Activated naive CD4-positive, alpha-beta T cell treated with anti-CD3 and anti-CD28 coated beads, Interleukin-2, amount 10 ng/mL, durations not matched to agents 7 days and 5 days (primary cell): ENCODE measurements around the gene SHISAL2B.
"Not testable (repeated sequence)": the region's sequence is repeated elsewhere in the genome, so short reads cannot be mapped to it uniquely, and the experiment has no call there.

Source experiments
- CTCF ChIA-PET: fragments of 350-600 bp; sonication (Branson Sonifier 250); formaldehyde crosslinking; loops from one replicate; lab custom pipeline; 2021; ENCODE audit warnings: antibody characterized with exemption; lab: Charles Lee
- DNase-seq: peaks from one replicate; pipeline ENCODE4 v3.0.0-alpha.2; 2020
- H3K27ac Mint-ChIP-seq: one replicate; pipeline ENCODE4 v1.8.0; 2021; ENCODE audit warnings: mild to moderate bottlenecking, moderate library complexity, mixed read lengths
- H3K27me3 Mint-ChIP-seq: one replicate; pipeline ENCODE4 v1.8.0; 2021; ENCODE audit warnings: mild to moderate bottlenecking, mixed read lengths
- H3K36me3 Mint-ChIP-seq: one replicate; pipeline ENCODE4 v1.8.0; 2021; ENCODE audit warnings: mixed read lengths
- H3K4me1 Mint-ChIP-seq: one replicate; pipeline ENCODE4 v1.8.0; 2021; ENCODE audit warnings: mixed read lengths
- H3K4me3 Mint-ChIP-seq: one replicate; pipeline ENCODE4 v1.8.0; 2021; ENCODE audit warnings: mild to moderate bottlenecking, moderate library complexity, mixed read lengths
- H3K9me3 Mint-ChIP-seq: one replicate; pipeline ENCODE4 v1.8.0; 2021; ENCODE audit warnings: mixed read lengths

SHISAL2B gene

DNA sequence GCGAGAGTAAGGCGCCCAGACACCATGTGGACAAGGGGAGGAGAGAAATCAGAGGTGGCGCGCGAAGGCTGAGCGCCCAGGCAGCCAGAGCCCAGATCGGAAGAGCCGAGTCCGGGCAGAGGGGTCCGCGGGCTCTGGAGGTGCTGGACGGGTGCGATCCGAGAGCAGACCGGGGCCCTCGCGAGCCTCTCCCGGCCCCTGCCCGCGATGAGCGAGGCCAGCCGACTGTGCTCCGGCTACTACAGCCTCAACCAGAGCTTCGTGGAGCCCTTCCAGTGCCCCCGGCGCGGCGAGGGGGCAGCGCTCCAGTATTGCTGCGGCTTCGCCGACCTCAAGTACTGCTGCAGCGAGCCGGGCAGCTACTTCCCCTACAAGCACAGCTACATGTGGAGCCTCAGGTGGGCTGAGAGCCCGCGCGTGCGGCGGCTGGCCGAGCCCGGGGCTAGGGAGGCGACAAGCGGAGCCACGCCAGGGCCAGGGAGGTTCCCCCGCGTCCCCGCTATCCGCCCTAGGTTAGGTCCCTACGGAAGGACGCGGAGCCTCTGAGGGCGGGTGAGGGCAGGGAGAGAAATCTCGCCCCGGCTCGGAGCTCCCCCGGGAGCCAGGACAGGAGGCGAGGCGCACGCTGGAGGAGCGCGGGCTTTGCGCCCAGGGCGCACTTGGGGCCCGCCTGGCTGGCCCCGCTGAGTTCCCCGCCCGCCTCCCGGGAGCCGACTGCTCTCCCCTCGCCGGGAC lies at the start of gene SHISAL2B:
Gene SHISAL2B, plus strand, starts transcription at position 87 of the 735 bp plus-strand sequence. Its CDS starts 121 bp downstream, at position 208.
- DNase-seq: peak; percentile 21
- H3K36me3 Mint-ChIP-seq: no peaks in the 10 kb centered on the region
- H3K4me1 Mint-ChIP-seq: peaks cover 4% of the 10 kb centered on the region
- H3K9me3 Mint-ChIP-seq: no peaks in the 10 kb centered on the region
- H3K27ac Mint-ChIP-seq: no peak within 1 kb of the TSS
- H3K4me3 Mint-ChIP-seq: no peak within 1 kb of the TSS
- peaks cover 51% of the 10 kb centered on the region for H3K27me3 Mint-ChIP-seq
- CTCF ChIA-PET: interaction anchor here (0.5 kb wide), 1 partner anchor 38 kb away, joined by 3 read pairs; no protein-coding TSS in a partner anchor

DNA sequence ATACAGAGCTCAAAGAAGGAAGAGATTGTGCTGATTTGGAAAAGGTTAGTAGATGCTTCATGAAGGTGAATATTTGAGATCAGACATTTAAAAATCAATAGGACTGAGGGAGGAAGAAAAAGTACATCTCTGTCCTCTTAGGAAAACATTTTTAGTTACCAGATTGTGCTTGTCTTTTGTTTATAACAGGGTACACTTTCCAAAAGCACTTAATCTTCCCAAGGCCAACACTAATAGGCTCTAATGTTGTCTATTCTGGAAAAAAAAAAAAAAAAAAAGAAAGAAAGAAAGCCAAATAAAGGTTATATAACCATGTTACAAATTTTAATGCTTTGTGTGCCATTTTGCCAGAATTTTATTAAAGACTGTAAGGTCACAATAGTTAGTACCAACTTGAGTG lies 45.5 kb upstream of the SHISAL2B start:
- H3K9me3 Mint-ChIP-seq: no peaks in the 10 kb centered on the region
- H3K36me3 Mint-ChIP-seq: no peaks in the 10 kb centered on the region
- DNase-seq: no peak
- H3K27ac Mint-ChIP-seq: no peak overlapping the region
- H3K4me1 Mint-ChIP-seq: no peaks in the 10 kb centered on the region
- H3K27me3 Mint-ChIP-seq: peaks cover 3% of the 10 kb centered on the region
- H3K4me3 Mint-ChIP-seq: no peak overlapping the region
- CTCF ChIA-PET: no interaction called here

GRCh38 chr5:64646169-64646568 lies 44.1 kb upstream of the SHISAL2B start:
- CTCF ChIA-PET: no interaction called here
- DNase-seq: no peak
- Mint-ChIP-seq H3K27ac (no peak overlapping the region), H3K4me1 (no peaks in the 10 kb centered on the region), H3K27me3 (peaks cover 3% of the 10 kb centered on the region), H3K9me3 (no peaks in the 10 kb centered on the region), H3K36me3 (no peaks in the 10 kb centered on the region), H3K4me3 (no peak overlapping the region)

DNA sequence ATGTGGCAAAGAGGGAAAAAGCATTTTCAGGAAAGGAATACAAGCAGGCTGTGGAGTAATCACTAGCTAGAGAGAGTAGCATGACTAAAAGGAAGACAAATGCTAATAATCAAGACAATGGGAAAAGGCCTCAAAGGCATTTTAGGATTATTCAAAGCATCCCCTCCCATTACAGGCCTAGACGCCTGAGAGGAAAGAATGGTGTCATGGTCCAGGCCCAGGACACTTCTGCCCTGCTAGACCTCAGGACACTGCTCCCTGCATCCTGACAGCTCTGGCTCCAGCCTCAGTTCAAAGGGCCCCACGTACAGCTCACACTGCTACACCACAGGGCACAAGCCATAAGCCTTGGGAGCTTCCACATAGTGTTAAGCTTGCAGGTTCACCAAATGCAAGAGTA lies 40.8 kb upstream of the SHISAL2B start:
- Mint-ChIP-seq H3K27me3 (peaks cover 3% of the 10 kb centered on the region), H3K4me3 (no peak overlapping the region), H3K9me3 (no peaks in the 10 kb centered on the region), H3K36me3 (no peaks in the 10 kb centered on the region), H3K4me1 (no peaks in the 10 kb centered on the region), H3K27ac (no peak overlapping the region)
- CTCF ChIA-PET: no interaction called here
- DNase-seq: no peak

DNA sequence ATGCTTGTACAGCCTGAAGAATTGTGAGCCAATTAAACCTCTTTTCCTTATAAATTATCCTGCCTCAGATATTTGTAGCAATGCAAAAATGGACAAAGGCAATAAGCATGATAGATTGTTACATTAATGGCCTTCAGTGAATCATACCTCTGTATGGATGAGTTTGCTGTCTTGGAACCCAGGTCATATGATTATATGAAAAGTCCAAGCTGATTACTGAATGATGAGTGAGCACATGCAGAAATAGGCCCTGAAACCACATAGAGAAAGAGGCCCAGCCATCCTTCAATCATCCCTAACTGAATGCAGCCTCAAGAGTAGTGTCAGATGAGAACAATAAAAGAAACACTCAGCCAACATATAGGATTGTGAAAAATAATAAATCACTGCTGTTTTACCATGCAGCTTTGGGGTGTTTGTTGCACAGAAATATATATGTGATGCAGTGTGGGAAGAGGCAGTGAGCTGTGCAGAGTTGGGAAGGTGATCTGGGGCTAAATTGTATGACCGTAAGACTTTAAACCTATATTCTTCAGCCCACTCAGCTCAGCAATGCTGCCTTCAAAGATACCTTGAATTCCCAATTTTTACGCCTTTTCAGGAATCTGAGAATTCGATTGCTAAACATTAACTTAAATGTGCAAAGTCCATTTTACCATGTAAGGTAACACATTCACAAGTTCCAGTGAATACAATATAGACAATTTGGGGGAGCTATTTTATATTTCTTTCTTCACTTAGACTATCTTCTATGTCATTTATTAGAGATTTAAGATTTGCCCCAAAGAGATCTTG lies 36.3 kb upstream of the SHISAL2B start:
- no peaks in the 10 kb centered on the region for H3K9me3 Mint-ChIP-seq
- H3K27me3 Mint-ChIP-seq: peaks cover 6% of the 10 kb centered on the region
- H3K4me3 Mint-ChIP-seq: no peak overlapping the region
- no peak overlapping the region for H3K27ac Mint-ChIP-seq
- CTCF ChIA-PET: interaction anchor here (1.3 kb wide), 1 partner anchor 19 kb away, joined by 3 read pairs; no protein-coding TSS in a partner anchor
- H3K4me1 Mint-ChIP-seq: no peaks in the 10 kb centered on the region
- H3K36me3 Mint-ChIP-seq: no peaks in the 10 kb centered on the region
- no peak for DNase-seq

DNA sequence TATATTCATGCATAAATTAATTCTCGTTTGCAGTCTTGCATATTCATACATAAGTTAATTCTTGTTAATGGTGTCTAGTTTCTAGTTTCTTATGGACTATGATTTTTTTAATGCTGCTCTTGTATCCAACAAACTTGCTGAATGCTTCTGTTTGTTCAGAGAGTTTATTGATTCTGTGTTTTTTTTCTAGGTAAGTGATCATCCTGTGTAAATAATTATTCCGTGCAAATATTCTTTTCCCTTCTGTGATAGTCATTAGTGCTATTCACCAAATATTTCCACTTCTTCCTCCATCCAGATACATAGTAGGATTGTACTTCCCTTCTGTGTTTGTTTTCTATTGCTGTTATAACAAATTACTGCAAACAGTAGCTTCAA lies 35.8 kb upstream of the SHISAL2B start:
- CTCF ChIA-PET: no interaction called here
- Mint-ChIP-seq H3K4me1 (no peaks in the 10 kb centered on the region), H3K27me3 (peaks cover 6% of the 10 kb centered on the region), H3K4me3 (no peak overlapping the region), H3K27ac (no peak overlapping the region), H3K9me3 (no peaks in the 10 kb centered on the region), H3K36me3 (no peaks in the 10 kb centered on the region)
- no peak for DNase-seq

DNA sequence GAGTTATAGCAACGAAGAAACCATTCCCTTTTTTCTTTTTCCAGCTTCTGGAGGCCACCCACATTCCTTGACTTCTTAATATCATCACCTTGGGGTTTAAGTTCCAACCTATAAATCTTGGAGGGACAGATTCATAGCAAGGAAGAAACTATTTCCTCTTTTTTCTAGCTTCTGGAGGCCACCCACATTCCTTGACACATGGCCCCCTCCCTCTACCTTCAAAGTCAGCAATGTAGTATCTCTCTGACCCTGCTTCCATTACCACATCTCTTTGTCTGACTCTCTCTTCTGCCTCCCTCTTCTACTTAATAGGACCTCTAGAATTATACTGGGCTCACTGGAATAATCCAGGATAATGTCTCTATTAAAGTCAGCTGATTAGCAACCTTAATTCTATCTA lies 34.7 kb upstream of the SHISAL2B start:
- H3K36me3 Mint-ChIP-seq: no peaks in the 10 kb centered on the region
- CTCF ChIA-PET: no interaction called here
- no peak overlapping the region for H3K27ac Mint-ChIP-seq
- H3K4me1 Mint-ChIP-seq: no peaks in the 10 kb centered on the region
- H3K9me3 Mint-ChIP-seq: no peaks in the 10 kb centered on the region
- no peak overlapping the region for H3K4me3 Mint-ChIP-seq
- no peak for DNase-seq
- peaks cover 6% of the 10 kb centered on the region for H3K27me3 Mint-ChIP-seq

GRCh38 chr5:64659289-64659688 lies 31.0 kb upstream of the SHISAL2B start:
- CTCF ChIA-PET: interaction anchor here (0.7 kb wide), 1 partner anchor 37 kb away, joined by 3 read pairs; no protein-coding TSS in a partner anchor
- Mint-ChIP-seq H3K4me3 (no peak overlapping the region), H3K27ac (no peak overlapping the region), H3K27me3 (peaks cover 6% of the 10 kb centered on the region), H3K36me3 (no peaks in the 10 kb centered on the region), H3K4me1 (no peaks in the 10 kb centered on the region), H3K9me3 (no peaks in the 10 kb centered on the region)
- no peak for DNase-seq

- DNase-seq, H3K4me1 Mint-ChIP-seq, H3K9me3 Mint-ChIP-seq, CTCF ChIA-PET, H3K4me3 Mint-ChIP-seq, H3K36me3 Mint-ChIP-seq, H3K27ac Mint-ChIP-seq, H3K27me3 Mint-ChIP-seq: not testable (repeated sequence)
Observed at GRCh38 chr5:64663181-64663580, 27.1 kb upstream of the SHISAL2B start.

DNA sequence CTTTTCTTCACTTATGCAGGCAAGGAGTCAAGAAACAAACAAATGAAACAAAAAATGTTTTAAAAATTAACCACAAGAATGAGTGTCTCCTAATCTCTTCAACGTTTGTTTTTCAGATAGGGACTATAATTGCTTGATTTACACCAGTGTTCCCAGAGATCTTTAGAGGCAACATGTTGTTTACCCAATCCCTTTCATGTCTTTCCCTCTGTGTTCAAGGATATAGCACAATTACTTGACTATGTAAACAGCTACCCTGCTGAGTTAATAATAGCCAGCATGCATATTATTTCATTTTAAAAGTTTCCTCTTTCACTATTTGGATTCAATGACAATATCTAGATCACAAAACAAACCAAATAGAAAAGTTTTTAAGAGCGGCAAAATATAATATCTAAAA lies 25.1 kb upstream of the SHISAL2B start:
- CTCF ChIA-PET: no interaction called here
- Mint-ChIP-seq H3K27ac (no peak overlapping the region), H3K9me3 (no peaks in the 10 kb centered on the region), H3K4me1 (no peaks in the 10 kb centered on the region), H3K36me3 (no peaks in the 10 kb centered on the region), H3K4me3 (no peak overlapping the region), H3K27me3 (peaks cover 6% of the 10 kb centered on the region)
- no peak for DNase-seq

DNA sequence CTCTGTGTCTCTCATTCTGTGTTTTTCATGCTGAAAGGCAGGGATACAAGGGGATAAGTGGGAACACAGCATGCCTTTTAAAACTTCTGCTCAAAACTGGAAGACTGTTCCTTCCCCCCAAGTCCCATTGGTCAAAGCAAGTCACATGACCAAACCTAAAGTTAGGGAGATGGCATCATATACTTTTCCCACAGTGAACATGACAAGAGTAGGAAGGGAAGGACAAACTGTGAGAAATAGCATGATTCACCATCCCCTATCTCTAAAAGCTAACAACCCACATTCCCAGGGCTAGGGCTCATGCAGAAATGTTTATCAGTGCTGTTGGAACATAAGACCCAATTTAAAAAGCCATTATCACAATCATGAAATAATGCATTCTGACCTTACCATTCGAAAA lies 24.2 kb upstream of the SHISAL2B start:
- Mint-ChIP-seq H3K36me3 (no peaks in the 10 kb centered on the region), H3K4me1 (no peaks in the 10 kb centered on the region), H3K9me3 (no peaks in the 10 kb centered on the region), H3K27me3 (peaks cover 8% of the 10 kb centered on the region), H3K4me3 (no peak overlapping the region), H3K27ac (no peak overlapping the region)
- no peak for DNase-seq
- CTCF ChIA-PET: no interaction called here

- CTCF ChIA-PET: no interaction called here
- no peak overlapping the region for H3K4me3 Mint-ChIP-seq
- H3K4me1 Mint-ChIP-seq: no peaks in the 10 kb centered on the region
- no peaks in the 10 kb centered on the region for H3K9me3 Mint-ChIP-seq
- H3K36me3 Mint-ChIP-seq: no peaks in the 10 kb centered on the region
- no peak overlapping the region for H3K27ac Mint-ChIP-seq
- H3K27me3 Mint-ChIP-seq: peaks cover 8% of the 10 kb centered on the region
- no peak for DNase-seq
Observed at GRCh38 chr5:64667068-64667467, 23.2 kb upstream of the SHISAL2B start.

- CTCF ChIA-PET: no interaction called here
- DNase-seq: no peak
- no peaks in the 10 kb centered on the region for H3K36me3 Mint-ChIP-seq
- no peaks in the 10 kb centered on the region for H3K4me1 Mint-ChIP-seq
- no peaks in the 10 kb centered on the region for H3K9me3 Mint-ChIP-seq
- H3K27me3 Mint-ChIP-seq: peaks cover 8% of the 10 kb centered on the region
- no peak overlapping the region for H3K27ac Mint-ChIP-seq
- no peak overlapping the region for H3K4me3 Mint-ChIP-seq
Observed at GRCh38 chr5:64670277-64670676, 20.0 kb upstream of the SHISAL2B start.

DNA sequence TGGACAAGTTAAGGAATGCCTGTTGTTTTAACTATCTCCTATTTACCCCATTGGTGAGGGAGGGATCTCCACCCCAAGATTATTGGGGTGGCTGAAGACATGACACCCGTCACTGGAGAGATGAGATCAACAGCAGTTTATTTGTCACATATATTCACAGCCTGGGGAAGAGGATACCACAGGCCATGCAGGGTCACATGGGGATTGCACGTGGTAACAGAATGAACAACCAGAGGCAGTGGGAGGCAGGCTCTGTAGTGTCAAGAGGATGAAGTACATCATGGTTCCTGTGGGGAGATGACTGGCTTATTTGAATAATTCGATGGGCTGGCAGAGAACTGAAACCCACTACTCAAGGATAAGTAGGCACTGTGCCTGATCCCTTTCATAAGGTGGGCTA lies 18.6 kb upstream of the SHISAL2B start:
- no peaks in the 10 kb centered on the region for H3K9me3 Mint-ChIP-seq
- H3K4me1 Mint-ChIP-seq: no peaks in the 10 kb centered on the region
- CTCF ChIA-PET: no interaction called here
- no peak for DNase-seq
- H3K27ac Mint-ChIP-seq: no peak overlapping the region
- H3K27me3 Mint-ChIP-seq: peaks cover 8% of the 10 kb centered on the region
- H3K4me3 Mint-ChIP-seq: no peak overlapping the region
- no peaks in the 10 kb centered on the region for H3K36me3 Mint-ChIP-seq

DNA sequence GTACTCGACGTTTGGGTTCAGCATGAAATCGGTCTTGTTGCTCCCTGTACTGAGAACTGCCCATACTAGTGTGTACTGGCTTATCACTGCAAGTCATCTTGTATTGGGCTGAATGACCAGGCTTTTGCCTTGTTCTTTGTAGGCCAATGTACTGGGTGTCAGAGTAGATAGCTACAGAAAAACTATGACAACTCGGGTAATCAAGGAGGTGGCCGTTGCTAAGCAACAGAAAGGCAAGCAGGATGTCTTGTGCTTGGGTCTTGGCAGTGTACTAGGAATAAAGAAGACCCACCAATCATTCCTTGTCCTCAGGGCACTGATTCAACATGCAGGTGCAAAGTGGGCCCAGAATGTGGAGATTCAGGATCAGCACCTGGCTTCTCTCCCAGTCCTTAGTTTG lies 11.9 kb upstream of the SHISAL2B start:
- CTCF ChIA-PET: no interaction called here
- Mint-ChIP-seq H3K27me3 (peaks cover 6% of the 10 kb centered on the region), H3K9me3 (no peaks in the 10 kb centered on the region), H3K4me3 (no peak overlapping the region), H3K4me1 (no peaks in the 10 kb centered on the region), H3K36me3 (no peaks in the 10 kb centered on the region), H3K27ac (no peak overlapping the region)
- no peak for DNase-seq
